ENCODE data around the gene WBP1.

WBP1 gene

DNA sequence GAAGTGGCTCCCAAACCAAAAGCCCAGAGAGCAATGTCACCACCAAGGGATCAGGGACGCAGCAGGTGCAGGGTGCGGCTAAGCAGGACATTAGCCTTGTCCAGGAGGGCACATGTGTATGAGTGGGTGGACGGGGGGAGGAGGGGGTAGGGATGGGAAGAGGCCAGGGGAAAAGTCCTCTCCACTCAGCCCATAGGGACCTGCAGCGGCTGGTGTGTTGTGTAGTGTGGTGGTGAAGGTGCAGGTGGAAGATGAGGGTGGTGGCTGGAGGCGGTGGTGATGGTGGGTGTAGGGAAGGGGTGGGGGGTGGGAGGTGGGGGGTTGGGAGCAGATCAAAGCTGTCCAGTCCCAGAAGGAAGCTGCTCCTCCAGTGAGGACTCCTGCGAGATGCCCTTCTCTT, 40.5 kb upstream of the WBP1 start:
- TF ChIP-seq, protein P1, sequence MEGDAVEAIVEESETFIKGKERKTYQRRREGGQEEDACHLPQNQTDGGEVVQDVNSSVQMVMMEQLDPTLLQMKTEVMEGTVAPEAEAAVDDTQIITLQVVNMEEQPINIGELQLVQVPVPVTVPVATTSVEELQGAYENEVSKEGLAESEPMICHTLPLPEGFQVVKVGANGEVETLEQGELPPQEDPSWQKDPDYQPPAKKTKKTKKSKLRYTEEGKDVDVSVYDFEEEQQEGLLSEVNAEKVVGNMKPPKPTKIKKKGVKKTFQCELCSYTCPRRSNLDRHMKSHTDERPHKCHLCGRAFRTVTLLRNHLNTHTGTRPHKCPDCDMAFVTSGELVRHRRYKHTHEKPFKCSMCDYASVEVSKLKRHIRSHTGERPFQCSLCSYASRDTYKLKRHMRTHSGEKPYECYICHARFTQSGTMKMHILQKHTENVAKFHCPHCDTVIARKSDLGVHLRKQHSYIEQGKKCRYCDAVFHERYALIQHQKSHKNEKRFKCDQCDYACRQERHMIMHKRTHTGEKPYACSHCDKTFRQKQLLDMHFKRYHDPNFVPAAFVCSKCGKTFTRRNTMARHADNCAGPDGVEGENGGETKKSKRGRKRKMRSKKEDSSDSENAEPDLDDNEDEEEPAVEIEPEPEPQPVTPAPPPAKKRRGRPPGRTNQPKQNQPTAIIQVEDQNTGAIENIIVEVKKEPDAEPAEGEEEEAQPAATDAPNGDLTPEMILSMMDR (IDR thresholded peaks at IDR 0.05): no peak

DNA sequence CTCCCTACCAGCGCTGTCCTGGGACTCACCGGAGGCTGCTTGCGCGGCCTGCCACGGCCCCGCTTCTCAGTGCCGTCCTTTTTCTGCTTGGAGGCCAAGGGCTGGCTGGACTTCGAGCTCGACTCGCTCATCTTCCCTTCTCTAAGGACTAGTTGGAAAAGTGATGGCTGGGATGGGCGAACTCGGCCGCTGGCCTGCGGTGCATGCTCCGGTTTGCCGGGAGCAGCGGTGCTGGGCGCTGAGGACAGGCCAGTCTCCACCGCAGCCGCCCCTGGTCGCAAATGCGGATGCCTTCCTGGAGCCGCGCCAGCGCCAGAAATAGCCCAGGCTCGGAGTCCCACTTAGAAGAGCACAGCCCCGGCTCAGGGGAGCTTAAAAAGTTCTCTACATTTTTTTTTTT, 39.9 kb upstream of the WBP1 start:
- TF ChIP-seq, protein P1 (IDR thresholded peaks at IDR 0.05): no peak

DNA sequence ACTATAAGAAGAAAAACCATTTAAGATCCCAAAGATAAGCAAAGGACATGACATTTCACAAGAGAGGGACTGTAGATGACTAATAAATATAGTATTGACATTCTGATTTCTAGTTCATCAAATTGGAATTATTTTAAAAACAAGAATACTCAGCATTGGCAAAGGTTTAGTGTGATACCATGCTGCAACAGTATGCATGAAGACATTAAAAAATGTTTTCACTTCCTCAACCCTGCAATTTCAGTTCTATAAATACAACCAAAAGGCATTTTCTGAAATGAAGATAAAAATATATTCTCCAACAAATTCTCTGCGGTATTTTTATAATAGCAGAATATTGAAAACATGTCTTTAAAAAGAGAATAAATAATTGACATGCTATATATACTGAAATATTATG, 38.9 kb upstream of the WBP1 start:
- TF ChIP-seq, protein P1 (IDR thresholded peaks at IDR 0.05): no peak

DNA sequence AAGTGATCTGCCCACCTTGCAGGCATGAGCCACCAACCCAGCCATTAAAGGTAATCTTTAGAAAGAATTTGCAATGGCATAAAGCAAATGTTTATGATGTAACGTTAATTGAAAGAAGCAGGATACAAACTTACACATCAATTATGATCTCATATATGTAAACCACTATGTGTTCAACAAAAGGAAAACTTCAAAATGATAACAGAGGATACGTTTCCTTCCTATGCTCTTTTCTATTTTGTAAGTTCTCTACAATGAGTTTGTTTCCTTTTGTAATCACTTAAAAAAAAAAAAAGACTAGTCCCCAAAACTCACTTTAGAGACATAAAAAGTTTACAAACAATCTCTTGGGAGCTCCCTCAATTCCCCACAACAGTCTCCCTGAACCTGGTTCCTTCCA, 38.2 kb upstream of the WBP1 start:
- TF ChIP-seq, protein P1 (IDR thresholded peaks at IDR 0.05): no peak

DNA sequence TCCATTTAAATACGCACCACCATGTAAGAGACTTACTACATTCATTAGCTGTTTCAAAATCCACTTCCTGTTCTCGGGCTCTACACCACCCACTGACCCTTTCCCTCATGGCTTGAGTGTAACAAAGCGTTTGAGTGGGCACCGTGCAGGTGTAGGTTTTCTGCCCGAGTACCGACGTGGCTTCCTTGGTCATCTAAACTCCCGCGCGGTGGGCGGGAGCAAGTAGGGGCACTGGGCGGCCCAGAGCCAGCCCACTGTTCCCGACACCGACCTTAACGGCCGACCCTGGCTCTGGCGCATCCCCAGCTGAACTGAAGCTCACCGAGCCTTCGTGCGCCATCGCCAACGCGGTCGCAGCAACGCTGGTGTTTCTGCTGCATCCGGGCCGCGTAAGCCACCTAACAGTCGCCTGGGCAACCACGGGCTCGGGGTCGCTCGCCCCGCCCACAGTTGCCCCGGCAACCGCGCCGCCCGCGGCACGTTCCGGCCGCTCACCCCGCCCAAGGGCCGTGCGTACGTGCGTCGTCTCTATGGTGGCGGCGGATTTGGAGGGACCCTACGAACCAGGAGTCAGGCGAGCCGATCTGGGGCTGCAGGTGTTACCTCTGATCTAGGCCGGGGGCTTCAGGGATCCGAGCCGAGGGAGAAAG, 36.9 kb upstream of the WBP1 start, which contains the start of the genes C2orf81 and WDR54:
Gene C2orf81 (minus strand): TSS at position 399 of the 650 bp plus-strand sequence. CDS start 59 bp downstream, at position 340.
Gene WDR54 (plus strand): TSS at position 510 of the 650 bp plus-strand sequence. CDS start 424 bp downstream, outside the sequence.
- TF ChIP-seq, protein P1 (IDR thresholded peaks at IDR 0.05): no peak

DNA sequence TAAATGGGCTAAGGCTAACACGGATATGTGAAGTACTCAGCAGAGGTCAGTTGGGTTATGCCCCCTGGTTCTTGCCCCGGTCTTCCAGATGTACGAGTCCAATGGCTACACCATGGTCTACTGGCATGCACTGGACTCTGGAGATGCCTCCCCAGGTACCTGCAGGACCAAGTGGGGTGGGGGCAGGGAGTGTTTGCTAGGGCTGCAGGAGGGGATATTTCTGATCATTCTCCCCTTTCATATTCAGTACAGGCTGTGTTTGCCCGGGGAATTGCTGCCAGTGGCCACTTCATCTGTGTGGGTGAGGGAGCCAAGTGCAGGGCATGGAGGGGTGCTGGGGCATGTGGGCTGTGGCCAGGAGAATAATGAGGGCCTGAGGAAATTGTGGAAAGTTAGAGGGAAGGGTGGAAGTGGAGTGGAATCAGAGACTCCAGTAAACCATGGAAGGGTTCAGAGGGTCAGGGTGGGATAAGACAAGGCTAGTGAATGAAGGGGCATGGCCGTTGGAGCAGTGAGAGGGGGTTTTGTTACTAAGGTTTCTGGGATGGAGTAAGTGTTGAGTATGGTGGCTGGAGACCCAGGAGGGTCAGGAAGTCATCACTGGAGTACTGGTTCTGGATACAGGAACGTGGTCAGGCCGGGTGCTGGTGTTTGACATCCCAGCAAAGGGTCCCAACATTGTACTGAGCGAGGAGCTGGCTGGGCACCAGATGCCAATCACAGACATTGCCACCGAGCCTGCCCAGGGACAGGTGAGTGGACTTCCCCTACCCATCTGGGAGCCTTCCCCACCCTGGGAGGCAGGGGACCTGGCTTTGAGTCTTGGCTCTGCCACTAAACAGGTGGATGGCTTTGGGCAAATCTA, 34.8 kb upstream of the WBP1 start:
- TF ChIP-seq, protein P1 (IDR thresholded peaks at IDR 0.05): no peak

DNA sequence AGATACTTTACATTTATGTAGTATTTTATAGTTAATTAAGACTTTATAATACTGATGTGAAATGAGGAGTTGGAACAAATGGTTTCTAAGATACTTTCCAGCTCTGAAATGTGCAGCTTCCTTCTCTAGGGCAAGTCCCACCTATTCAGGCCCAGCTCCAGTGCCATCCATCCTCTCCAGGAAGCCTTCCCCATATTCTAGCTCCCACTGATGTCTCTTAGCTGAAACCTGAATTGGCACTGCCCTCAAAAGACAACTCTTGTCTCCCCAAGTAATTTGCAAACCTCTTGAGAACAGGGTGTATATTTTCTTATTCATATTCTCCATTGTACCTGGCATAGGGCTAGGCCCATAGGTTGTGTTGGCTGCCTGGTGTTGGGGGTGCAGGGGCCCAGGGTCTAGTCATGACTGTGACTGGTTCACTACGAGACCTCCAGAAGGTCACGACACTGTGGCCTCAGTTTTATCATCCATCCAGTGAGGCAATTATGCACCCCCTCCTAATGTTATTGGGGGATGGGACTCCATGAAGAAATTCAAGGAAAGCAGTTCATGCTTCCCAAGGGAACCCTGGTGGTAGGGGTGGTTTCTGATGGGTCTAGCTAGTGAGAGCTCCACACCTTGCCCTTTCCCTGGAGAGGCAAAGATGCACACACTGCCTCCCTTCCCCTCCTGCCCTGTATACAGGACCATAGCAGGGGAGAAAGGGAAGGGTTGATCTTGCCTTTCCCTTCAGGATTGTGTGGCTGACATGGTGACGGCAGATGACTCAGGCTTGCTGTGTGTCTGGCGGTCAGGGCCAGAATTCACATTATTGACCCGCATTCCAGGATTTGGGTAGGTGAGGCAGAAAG, 33.9 kb upstream of the WBP1 start:
- TF ChIP-seq, protein P1 (IDR thresholded peaks at IDR 0.05): no peak

Data from LNCAP (cell line).